A549 (cell line): ENCODE results near the gene SLC22A23.

Source experiments
- CEBPB ChIP-seq, 2 experiments: fragments of >200 bp in 1 of 2; sonication (Bioruptor Twin) in 1 of 2; formaldehyde crosslinking in 1 of 2; IDR thresholded peaks; 2 replicates each; pipeline ENCODE4 v1.6.1; 2012 to 2016
- CHD2 ChIP-seq: fragments of 150-350 bp; IDR thresholded peaks from 2 replicates; pipeline ENCODE4 v1.6.1; 2014; ENCODE audit warnings: low read length; ENCODE audit not compliant: partially characterized antibody
- ESRRA ChIP-seq: fragments of 150-350 bp; IDR thresholded peaks from 2 replicates; pipeline ENCODE4 v1.6.1; 2014; ENCODE audit warnings: mild to moderate bottlenecking, low read length, borderline replicate concordance
- SMC3 ChIP-seq: fragments of >200 bp; sonication (Bioruptor Twin); formaldehyde crosslinking; IDR thresholded peaks from 3 replicates; pipeline ENCODE4 v1.6.1; 2018; ENCODE audit warnings: inconsistent platforms
- TF ChIP-seq, protein P1 (sequence below): fragments of 250-450 bp; sonication (Bioruptor Pico); IDR thresholded peaks from 2 replicates; pipeline ENCODE4 v1.5.0; 2020; ENCODE audit warnings: low read depth, mild to moderate bottlenecking, moderate library complexity
- TF ChIP-seq, protein P2 (sequence below): fragments of >200 bp; sonication (Bioruptor Twin); formaldehyde crosslinking; IDR thresholded peaks from 3 replicates; pipeline ENCODE4 v1.5.1; 2016
- TF ChIP-seq, protein P3 (sequence below): fragments of 150-350 bp; IDR thresholded peaks from 2 replicates; pipeline ENCODE4 v1.6.1; 2014; ENCODE audit warnings: low read depth, mild to moderate bottlenecking, low read length

DNA sequence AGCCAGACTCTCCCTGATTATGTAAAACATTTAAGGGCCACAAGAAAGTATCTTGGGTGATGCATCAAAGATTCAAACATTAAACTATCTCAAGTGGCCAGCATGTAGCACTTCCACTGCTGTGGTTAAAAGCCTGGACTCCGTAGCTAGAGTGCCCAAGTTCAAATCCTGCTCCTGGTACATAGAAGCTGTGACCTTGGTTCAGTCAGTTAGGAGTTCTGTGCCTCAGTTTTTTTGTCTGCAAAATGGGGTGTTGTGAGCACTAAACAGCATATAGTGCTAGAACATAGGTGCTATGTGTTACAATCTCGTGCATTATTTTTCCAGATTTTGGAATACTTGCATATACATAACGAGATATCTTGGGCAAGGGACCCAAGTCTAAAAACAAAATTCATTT is 129.4 kb downstream of the SLC22A23 start:
- TF ChIP-seq SMC3 (no peak), ESRRA (no peak), CHD2 (no peak), CEBPB (IDR thresholded peaks at IDR 0.05) (no peak)
- TF ChIP-seq, protein P1, sequence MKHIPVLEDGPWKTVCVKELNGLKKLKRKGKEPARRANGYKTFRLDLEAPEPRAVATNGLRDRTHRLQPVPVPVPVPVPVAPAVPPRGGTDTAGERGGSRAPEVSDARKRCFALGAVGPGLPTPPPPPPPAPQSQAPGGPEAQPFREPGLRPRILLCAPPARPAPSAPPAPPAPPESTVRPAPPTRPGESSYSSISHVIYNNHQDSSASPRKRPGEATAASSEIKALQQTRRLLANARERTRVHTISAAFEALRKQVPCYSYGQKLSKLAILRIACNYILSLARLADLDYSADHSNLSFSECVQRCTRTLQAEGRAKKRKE, result no peak
- TF ChIP-seq, protein P2, sequence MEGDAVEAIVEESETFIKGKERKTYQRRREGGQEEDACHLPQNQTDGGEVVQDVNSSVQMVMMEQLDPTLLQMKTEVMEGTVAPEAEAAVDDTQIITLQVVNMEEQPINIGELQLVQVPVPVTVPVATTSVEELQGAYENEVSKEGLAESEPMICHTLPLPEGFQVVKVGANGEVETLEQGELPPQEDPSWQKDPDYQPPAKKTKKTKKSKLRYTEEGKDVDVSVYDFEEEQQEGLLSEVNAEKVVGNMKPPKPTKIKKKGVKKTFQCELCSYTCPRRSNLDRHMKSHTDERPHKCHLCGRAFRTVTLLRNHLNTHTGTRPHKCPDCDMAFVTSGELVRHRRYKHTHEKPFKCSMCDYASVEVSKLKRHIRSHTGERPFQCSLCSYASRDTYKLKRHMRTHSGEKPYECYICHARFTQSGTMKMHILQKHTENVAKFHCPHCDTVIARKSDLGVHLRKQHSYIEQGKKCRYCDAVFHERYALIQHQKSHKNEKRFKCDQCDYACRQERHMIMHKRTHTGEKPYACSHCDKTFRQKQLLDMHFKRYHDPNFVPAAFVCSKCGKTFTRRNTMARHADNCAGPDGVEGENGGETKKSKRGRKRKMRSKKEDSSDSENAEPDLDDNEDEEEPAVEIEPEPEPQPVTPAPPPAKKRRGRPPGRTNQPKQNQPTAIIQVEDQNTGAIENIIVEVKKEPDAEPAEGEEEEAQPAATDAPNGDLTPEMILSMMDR, result no peak
- TF ChIP-seq, protein P3, sequence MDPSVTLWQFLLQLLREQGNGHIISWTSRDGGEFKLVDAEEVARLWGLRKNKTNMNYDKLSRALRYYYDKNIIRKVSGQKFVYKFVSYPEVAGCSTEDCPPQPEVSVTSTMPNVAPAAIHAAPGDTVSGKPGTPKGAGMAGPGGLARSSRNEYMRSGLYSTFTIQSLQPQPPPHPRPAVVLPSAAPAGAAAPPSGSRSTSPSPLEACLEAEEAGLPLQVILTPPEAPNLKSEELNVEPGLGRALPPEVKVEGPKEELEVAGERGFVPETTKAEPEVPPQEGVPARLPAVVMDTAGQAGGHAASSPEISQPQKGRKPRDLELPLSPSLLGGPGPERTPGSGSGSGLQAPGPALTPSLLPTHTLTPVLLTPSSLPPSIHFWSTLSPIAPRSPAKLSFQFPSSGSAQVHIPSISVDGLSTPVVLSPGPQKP, result no peak
